HG02571 (cell line): ENCODE data around the gene RIN3.

Source experiments
- ATAC-seq: cut with Tn5 transposase; IDR thresholded peaks from one replicate; pipeline ENCODE4 v1.9.1; 2021; ENCODE audit warnings: mild to moderate bottlenecking, moderate library complexity; ENCODE audit not compliant: unreplicated experiment

The RIN3 gene

DNA sequence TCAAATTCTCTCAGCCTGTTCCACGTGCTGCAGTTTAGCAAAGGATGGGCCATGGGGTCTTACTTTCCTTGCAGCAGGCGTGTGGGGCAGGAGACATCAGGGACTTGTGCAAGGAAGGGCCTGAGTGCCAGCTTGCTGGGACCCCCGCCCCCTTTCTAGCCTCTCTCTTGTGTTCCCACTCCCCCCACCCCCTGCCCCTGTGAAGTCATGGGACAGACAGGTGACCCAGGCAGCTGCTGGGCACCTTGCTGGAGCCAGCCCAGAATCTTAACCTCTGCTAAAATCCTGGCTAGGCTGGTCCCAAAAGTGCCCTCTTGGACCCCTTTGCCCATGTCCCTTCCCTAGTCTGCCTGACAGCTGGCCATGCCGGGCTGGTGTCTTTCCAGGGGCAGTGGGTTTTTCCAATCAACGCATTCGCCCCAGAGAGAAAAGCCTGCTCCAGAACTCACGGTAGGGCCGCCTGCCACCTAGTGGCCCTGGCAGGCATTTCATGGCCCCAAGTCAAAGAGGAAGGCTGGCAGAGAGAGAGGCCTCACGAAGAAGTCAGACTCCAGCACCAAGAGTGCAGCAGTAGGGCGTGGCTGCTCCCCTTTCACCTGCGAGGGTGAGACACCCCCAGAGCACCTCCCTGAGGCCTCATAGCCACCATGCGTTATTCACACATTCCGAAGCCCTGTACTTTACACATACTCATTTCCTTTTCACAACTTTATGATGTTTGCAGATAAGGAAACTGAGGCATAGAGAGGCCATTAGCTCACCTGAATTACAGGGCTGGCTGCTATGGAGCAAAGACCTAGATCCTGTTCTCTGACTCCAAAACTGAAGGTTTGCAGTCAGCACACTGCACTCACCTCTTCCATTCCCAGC, 167.4 kb downstream of the RIN3 start:
- ATAC-seq = no peak

DNA sequence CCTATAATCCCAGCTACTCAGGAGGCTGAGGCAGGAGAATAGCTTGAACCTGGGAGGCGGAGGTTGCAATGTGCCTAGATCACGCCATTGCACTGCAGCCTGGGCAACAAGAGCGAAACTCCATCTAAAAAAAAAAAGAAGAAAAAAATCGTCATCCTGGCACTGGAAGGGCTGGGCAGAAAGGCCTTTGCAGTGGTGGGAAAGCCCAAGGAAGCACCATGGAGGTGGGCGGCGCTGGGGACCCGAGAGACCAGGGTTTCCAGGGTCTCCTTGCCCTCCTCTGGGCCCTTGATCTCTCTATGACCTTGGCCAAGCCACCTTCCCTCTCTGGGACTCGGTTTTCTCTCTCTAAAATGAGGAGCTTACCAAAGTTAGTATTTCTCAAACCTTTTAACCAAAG, 169.5 kb downstream of the RIN3 start:
- no peak for ATAC-seq

DNA sequence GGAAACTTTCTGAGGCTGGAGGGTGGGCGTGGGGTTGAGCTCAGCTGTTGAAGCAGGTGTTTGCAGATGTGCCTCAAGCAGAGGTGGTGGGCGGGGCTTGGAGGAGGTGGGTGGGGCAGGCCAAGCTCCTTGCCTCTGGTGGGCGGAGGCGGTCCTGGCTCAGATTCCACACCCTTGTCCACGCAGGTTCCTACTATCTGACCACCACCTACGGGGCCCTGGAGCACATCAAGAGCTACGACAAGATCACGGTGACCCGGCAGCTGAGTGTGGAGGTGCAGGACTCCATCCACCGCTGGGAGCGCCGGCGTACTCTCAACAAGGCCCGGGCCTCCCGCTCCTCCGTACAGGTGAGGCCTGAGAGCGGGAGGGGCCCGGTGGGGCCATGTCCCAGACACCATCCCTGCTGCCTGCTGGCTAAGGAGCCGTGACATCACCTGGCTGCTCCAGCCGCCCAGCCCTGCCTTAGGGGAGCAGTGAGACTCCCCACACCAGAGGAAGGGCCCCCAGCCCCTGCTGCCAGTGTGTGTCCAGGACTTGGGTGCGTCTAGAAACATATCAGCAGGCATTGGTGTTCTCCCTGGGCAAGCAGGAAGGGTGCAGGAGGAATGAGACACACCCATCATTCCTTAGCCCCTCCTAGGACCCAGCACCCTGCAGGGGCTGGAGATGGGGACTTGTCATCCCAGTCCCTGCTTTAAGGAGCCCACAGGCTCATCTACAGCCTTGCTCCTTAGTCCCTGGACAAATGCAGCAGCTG, 171.4 kb downstream of the RIN3 start:
- ATAC-seq = no peak

- no peak for ATAC-seq
Measured at GRCh38 chr14:92685784-92686355, 172.3 kb downstream of the RIN3 start.

DNA sequence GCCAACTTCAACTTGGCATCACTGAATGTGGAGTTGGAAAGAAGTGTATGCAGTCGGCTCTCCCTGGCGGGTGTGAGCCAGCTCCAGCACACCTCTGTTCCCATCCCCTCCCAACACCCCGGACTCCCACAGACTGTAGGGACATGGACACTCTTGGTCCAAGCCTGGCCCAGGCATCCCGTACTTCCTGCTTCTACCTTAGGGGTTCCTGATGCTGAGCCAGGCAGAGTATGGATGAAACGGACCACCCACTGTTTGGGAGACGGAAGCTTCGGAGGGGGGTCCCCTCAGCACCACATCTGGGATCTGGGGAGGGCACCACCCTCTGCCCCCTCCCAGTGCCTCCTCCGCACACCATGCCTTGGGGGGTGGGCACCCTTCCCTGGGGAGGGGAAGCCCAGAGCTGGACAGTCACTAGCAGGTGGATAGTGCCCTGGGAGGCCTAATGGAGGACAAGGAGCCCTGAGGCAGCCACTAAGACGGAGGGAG, 172.9 kb downstream of the RIN3 start:
- no peak for ATAC-seq

- ATAC-seq = no peak
Measured at GRCh38 chr14:92686900-92687427, 173.4 kb downstream of the RIN3 start.

- no peak for ATAC-seq
Measured at GRCh38 chr14:92687681-92688433, 174.3 kb downstream of the RIN3 start.

GRCh38 chr14:92688434-92689375, 175.1 kb downstream of the RIN3 start:
- ATAC-seq = no peak

DNA sequence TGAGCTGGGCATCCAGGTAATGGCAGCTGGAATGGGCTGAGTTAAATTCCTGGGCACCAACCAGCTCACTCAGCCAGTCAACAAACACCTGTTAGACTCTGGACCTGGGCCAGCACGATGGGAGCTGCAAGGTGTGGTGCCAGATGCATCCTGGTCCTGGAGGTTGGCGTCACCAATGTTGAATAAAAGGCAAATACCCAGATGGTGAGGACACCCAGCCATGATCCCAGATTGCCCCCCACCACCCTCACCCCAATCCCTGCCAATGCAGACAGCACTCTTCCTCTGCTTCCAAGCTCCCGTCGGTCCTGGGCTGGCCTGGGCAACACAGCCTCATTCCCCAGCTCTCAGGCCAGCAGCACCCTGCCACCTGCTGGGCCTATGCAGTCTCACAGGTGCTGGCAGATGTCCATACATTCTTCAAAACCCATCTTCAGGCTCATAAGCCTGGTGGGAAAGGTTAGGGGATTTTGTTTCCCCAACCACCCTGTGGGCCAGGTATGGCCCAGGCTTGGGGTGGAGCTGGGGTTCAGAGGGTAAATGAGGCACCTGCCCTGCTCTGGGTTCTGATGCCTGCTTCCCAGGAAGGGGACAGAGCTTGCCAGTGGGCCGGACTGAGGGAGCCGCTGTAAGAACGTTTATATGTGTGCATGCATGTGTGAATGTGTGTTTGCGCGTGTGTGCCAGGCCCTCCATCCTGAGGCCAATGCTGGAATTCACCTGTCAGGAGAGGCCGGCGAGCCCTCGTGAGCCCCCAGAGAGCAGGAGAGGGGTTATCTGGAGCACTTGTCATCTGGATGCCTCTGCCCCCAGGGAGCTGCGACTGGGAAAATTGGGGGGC, 176.8 kb downstream of the RIN3 start:
- no peak for ATAC-seq

GRCh38 chr14:92692822-92693226, 179.2 kb downstream of the RIN3 start:
- no peak for ATAC-seq

DNA sequence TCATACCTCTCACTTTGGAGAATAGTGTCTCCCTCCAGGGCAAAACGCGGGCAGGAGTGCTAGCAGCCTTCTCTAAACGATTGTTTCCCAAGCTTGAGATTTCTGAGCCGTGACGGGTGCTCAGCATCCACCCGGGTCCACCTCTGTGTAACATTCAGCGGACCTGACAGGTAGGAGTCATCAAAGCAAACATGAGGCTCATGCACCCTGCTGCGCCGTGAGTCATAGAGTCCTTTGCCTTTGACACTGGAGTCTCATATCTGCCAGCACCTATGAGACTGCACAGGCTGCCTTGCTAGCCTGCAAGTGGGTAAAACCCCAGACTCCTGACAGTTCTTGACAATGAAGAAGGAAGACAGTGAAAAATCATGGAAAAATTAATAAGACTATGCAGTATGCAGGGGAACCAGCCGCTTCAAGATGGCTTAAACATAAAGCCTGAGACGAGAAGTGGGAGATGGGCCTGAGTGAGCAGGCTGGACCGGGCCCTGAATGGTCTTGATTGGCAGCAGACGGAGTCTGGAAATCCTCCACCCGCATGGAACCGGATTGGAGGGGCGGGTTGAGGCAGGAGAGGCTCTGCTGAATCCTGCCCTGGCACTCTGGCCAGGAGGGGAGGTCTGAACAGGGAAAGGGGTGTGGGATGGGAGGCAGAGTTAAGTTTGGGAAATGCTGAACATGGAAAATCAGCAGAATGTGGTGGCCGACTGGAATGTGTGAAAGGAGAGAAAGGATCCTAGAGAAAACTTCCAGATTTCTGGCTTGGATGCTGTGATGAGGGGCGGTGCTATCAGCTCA, 180.6 kb downstream of the RIN3 start:
- no peak for ATAC-seq

GRCh38 chr14:92694807-92695206, 181.2 kb downstream of the RIN3 start:
- no peak for ATAC-seq

DNA sequence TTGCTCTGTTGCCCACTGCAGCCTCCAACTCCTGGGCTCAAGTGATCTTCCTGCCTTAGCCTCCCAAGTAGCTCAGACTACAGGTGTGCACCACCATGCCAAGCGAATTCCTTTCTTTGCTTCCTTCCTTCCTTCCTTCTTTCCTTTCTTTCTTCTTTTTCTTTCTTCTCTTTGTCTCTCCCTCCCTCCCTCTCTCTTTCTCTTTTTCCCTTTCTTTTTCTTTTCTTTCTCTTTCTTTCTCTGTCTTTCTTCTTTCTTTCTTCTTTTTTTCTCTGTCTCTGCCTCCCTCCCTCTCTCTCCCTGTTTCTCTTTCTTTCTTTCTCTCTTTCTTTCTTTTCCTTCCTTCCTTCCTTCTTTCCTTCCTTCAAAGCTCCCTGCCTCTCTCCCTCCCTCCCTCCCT, 182.0 kb downstream of the RIN3 start:
- ATAC-seq = no peak

DNA sequence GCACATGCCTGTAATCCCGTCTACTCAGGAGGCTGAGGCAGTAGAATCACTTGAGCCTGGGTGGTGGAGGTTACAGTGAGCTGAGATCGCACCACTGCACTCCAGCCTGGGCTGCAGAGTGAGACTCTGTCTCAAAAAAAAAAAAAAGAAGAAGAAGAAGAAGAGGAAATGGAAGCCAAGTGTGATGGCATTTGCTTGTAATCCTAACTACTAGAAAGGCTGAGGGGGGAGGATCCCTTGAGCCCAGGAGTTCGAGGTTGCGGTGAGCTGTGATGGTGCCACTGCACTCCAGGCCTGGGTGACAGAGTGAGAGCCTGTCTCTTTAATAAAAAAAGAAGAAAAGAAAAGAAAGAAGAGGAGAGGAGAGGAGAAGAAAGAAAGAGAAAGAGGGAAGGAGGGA, 182.8 kb downstream of the RIN3 start:
- ATAC-seq = no peak

DNA sequence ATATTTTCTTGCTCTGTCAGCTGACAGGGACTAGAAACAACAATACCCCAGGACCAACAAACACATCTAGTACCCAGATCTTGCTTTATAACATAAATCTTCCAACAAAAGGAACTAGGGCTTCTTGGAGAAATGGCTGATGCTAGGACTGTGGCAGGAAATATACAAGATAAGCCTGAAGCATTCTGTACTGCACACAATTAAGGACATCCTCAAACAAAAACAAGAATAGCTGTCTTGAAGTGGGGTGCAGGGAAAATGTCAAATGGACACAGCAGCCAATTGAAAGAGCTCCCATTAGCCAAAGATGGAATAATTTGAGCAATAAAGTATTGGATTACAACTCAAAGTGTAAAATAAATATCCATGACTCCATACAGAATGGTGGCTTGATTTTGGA, 184.8 kb downstream of the RIN3 start:
- no peak for ATAC-seq

GRCh38 chr14:92701826-92702225, 188.2 kb downstream of the RIN3 start:
- no peak for ATAC-seq

- ATAC-seq = no peak
Measured at GRCh38 chr14:92702441-92702918, 188.9 kb downstream of the RIN3 start.

- ATAC-seq = no peak
Measured at GRCh38 chr14:92703516-92703915, 189.9 kb downstream of the RIN3 start.
